ENCODE data around the gene CHCHD6.

DNA sequence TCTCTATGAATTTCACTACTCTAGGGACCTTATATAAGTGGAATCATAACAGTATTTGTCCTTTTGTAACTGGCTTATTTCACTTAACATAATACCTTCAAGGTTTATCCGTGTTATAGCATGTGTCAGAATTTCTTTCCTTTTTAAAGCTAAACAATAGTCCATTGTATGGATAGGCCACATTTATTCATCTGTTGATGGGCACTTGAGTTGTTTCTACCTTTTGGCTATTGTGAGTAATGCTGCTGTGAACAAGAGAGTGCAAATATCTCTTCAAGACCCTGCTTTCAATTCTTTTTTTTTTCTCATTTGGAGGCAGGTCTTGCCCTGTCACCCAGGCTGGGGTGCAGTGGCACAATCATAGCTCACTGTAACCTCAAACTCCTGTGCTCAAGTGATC, 56.5 kb downstream of the CHCHD6 start:
- TF ChIP-seq, protein P1, sequence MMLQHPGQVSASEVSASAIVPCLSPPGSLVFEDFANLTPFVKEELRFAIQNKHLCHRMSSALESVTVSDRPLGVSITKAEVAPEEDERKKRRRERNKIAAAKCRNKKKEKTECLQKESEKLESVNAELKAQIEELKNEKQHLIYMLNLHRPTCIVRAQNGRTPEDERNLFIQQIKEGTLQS (CRISPR knock-in tag; conservative IDR thresholded peaks at IDR 0.05) = no peak
- TF ChIP-seq, protein P2, sequence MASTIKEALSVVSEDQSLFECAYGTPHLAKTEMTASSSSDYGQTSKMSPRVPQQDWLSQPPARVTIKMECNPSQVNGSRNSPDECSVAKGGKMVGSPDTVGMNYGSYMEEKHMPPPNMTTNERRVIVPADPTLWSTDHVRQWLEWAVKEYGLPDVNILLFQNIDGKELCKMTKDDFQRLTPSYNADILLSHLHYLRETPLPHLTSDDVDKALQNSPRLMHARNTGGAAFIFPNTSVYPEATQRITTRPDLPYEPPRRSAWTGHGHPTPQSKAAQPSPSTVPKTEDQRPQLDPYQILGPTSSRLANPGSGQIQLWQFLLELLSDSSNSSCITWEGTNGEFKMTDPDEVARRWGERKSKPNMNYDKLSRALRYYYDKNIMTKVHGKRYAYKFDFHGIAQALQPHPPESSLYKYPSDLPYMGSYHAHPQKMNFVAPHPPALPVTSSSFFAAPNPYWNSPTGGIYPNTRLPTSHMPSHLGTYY (CRISPR knock-in tag; IDR thresholded peaks at IDR 0.05) = no peak
- TF ChIP-seq TEAD1 (CRISPR knock-in tag; IDR thresholded peaks at IDR 0.05) (no peak), MYBL2 (CRISPR knock-in tag; IDR thresholded peaks at IDR 0.05) (no peak), NR1H2 (CRISPR knock-in tag; IDR thresholded peaks at IDR 0.05) (no peak), ZNF263 (CRISPR knock-in tag; IDR thresholded peaks at IDR 0.05; ENCODE audit: low read depth) (no peak), ELF4 (CRISPR knock-in tag; IDR thresholded peaks at IDR 0.05; ENCODE audit: low read depth) (no peak), GABPB1 (CRISPR knock-in tag; IDR thresholded peaks at IDR 0.05) (no peak), ZNF219 (CRISPR knock-in tag; IDR thresholded peaks at IDR 0.05; ENCODE audit: borderline replicate concordance) (no peak)
- TF ChIP-seq, protein P3, sequence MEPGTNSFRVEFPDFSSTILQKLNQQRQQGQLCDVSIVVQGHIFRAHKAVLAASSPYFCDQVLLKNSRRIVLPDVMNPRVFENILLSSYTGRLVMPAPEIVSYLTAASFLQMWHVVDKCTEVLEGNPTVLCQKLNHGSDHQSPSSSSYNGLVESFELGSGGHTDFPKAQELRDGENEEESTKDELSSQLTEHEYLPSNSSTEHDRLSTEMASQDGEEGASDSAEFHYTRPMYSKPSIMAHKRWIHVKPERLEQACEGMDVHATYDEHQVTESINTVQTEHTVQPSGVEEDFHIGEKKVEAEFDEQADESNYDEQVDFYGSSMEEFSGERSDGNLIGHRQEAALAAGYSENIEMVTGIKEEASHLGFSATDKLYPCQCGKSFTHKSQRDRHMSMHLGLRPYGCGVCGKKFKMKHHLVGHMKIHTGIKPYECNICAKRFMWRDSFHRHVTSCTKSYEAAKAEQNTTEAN (CRISPR knock-in tag; IDR thresholded peaks at IDR 0.05) = no peak
- TF ChIP-seq, protein P4, sequence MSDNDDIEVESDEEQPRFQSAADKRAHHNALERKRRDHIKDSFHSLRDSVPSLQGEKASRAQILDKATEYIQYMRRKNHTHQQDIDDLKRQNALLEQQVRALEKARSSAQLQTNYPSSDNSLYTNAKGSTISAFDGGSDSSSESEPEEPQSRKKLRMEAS (CRISPR knock-in tag; IDR thresholded peaks at IDR 0.05) = no peak
- TF ChIP-seq, protein P5, sequence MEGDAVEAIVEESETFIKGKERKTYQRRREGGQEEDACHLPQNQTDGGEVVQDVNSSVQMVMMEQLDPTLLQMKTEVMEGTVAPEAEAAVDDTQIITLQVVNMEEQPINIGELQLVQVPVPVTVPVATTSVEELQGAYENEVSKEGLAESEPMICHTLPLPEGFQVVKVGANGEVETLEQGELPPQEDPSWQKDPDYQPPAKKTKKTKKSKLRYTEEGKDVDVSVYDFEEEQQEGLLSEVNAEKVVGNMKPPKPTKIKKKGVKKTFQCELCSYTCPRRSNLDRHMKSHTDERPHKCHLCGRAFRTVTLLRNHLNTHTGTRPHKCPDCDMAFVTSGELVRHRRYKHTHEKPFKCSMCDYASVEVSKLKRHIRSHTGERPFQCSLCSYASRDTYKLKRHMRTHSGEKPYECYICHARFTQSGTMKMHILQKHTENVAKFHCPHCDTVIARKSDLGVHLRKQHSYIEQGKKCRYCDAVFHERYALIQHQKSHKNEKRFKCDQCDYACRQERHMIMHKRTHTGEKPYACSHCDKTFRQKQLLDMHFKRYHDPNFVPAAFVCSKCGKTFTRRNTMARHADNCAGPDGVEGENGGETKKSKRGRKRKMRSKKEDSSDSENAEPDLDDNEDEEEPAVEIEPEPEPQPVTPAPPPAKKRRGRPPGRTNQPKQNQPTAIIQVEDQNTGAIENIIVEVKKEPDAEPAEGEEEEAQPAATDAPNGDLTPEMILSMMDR (IDR thresholded peaks at IDR 0.05) = no peak
- TF ChIP-seq, protein P6, sequence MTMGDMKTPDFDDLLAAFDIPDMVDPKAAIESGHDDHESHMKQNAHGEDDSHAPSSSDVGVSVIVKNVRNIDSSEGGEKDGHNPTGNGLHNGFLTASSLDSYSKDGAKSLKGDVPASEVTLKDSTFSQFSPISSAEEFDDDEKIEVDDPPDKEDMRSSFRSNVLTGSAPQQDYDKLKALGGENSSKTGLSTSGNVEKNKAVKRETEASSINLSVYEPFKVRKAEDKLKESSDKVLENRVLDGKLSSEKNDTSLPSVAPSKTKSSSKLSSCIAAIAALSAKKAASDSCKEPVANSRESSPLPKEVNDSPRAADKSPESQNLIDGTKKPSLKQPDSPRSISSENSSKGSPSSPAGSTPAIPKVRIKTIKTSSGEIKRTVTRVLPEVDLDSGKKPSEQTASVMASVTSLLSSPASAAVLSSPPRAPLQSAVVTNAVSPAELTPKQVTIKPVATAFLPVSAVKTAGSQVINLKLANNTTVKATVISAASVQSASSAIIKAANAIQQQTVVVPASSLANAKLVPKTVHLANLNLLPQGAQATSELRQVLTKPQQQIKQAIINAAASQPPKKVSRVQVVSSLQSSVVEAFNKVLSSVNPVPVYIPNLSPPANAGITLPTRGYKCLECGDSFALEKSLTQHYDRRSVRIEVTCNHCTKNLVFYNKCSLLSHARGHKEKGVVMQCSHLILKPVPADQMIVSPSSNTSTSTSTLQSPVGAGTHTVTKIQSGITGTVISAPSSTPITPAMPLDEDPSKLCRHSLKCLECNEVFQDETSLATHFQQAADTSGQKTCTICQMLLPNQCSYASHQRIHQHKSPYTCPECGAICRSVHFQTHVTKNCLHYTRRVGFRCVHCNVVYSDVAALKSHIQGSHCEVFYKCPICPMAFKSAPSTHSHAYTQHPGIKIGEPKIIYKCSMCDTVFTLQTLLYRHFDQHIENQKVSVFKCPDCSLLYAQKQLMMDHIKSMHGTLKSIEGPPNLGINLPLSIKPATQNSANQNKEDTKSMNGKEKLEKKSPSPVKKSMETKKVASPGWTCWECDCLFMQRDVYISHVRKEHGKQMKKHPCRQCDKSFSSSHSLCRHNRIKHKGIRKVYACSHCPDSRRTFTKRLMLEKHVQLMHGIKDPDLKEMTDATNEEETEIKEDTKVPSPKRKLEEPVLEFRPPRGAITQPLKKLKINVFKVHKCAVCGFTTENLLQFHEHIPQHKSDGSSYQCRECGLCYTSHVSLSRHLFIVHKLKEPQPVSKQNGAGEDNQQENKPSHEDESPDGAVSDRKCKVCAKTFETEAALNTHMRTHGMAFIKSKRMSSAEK (CRISPR knock-in tag; IDR thresholded peaks at IDR 0.05; ENCODE audit: borderline replicate concordance) = no peak

Measured in WTC11 (cell line).